ENCODE results near the gene APOBEC3C.
"Not testable (repeated sequence)": the region's sequence is repeated elsewhere in the genome, so short reads cannot be mapped to it uniquely, and the experiment has no call there.

Gene APOBEC3C

DNA sequence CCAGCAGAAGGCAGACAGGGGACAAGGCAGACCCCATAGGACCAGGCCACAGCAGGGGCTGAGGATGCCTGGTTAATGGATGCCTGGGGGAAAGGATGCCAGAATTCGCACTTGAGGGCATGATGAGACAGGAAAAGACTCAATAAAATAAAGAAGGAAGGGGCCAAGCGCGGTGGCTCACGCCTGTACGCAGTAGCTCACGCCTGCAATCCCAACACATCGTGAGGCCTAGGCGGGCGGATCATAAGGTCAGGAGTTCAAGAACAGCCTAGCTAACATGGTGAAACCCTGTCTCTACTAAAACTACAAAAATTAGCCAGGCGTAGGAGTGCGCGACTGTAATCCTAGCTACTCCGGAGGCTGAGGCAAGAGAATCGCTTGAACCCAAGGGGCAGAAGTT lies 16.6 kb downstream of the APOBEC3C start:
- H3K27ac ChIP-seq (ENCODE audit: low read depth, low read length), result no peak overlapping the region
- H3K4me3 ChIP-seq (ENCODE audit: low read length), result no peak overlapping the region
- H3K4me2 ChIP-seq (ENCODE audit: low read length), result no peak overlapping the region
- H3K9me3 ChIP-seq (ENCODE audit: control insufficient read depth, insufficient read depth, low read length), result no peaks in the 10 kb centered on the region
- H3K36me3 ChIP-seq (ENCODE audit: control insufficient read depth, low read length), result no peaks in the 10 kb centered on the region
- no peaks in the 10 kb centered on the region for H3K27me3 ChIP-seq (ENCODE audit: control insufficient read depth, low read length)
- no peaks in the 10 kb centered on the region for H3K79me2 ChIP-seq (ENCODE audit: control insufficient read depth, low read length)
- H3F3A ChIP-seq (ENCODE audit: control insufficient read depth, insufficient read depth), result no peaks in the 10 kb centered on the region
- no peaks in the 10 kb centered on the region for H3K9me2 ChIP-seq (replicated peaks; ENCODE audit: control insufficient read depth, low read length)
- no peaks in the 10 kb centered on the region for H4K20me1 ChIP-seq (ENCODE audit: control insufficient read depth, insufficient read depth, low read depth, low read length)
- no peak for TF ChIP-seq EZH2phosphoT487 (IDR thresholded peaks at IDR 0.05; ENCODE audit: borderline replicate concordance, low read length)
- TF ChIP-seq, protein P1, sequence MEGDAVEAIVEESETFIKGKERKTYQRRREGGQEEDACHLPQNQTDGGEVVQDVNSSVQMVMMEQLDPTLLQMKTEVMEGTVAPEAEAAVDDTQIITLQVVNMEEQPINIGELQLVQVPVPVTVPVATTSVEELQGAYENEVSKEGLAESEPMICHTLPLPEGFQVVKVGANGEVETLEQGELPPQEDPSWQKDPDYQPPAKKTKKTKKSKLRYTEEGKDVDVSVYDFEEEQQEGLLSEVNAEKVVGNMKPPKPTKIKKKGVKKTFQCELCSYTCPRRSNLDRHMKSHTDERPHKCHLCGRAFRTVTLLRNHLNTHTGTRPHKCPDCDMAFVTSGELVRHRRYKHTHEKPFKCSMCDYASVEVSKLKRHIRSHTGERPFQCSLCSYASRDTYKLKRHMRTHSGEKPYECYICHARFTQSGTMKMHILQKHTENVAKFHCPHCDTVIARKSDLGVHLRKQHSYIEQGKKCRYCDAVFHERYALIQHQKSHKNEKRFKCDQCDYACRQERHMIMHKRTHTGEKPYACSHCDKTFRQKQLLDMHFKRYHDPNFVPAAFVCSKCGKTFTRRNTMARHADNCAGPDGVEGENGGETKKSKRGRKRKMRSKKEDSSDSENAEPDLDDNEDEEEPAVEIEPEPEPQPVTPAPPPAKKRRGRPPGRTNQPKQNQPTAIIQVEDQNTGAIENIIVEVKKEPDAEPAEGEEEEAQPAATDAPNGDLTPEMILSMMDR (IDR thresholded peaks at IDR 0.05; ENCODE audit: low read depth, low read length, poor library complexity, severe bottlenecking), result no peak
- no peaks in the 10 kb centered on the region for H3K4me1 ChIP-seq (ENCODE audit: control insufficient read depth, low read length)

DNA sequence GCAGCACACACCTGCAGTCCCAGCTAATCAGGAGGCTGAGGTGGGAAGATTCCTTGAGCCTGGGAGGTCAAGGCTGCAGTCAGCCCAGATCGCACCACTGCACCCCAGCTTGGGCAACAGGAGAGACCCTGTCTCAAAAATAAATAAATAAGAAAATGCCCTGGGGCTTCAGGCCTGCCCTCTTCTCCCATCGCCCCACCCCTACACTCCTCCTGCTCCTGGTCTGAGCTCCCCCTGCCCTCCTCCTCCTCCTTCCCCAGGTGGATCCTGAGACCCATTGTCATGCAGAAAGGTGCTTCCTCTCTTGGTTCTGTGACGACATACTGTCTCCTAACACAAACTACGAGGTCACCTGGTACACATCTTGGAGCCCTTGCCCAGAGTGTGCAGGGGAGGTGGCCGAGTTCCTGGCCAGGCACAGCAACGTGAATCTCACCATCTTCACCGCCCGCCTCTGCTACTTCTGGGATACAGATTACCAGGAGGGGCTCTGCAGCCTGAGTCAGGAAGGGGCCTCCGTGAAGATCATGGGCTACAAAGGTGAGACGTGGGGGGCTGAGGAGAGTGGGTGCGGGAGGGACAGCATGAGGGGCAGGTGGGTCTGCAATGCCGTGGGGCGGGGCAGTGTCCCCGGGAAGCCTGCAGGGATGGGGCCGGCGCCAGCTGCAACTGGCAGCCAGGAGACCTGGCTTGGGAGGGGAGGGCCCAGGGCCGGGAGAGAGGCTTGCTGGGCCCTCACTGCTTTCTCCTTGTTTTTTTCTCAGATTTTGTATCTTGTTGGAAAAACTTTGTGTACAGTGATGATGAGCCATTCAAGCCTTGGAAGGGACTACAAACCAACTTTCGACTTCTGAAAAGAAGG lies 17.6 kb downstream of the APOBEC3C start:
- not testable (repeated sequence) for H3K4me2 ChIP-seq (ENCODE audit: low read length); H3K79me2 ChIP-seq (ENCODE audit: control insufficient read depth, low read length); H3K9me3 ChIP-seq (ENCODE audit: control insufficient read depth, insufficient read depth, low read length); H3F3A ChIP-seq (ENCODE audit: control insufficient read depth, insufficient read depth); H3K9me2 ChIP-seq (replicated peaks; ENCODE audit: control insufficient read depth, low read length); H3K27me3 ChIP-seq (ENCODE audit: control insufficient read depth, low read length); H4K20me1 ChIP-seq (ENCODE audit: control insufficient read depth, insufficient read depth, low read depth, low read length); H3K4me1 ChIP-seq (ENCODE audit: control insufficient read depth, low read length); H3K36me3 ChIP-seq (ENCODE audit: control insufficient read depth, low read length); H3K4me3 ChIP-seq (ENCODE audit: low read length); H3K27ac ChIP-seq (ENCODE audit: low read depth, low read length)

DNA sequence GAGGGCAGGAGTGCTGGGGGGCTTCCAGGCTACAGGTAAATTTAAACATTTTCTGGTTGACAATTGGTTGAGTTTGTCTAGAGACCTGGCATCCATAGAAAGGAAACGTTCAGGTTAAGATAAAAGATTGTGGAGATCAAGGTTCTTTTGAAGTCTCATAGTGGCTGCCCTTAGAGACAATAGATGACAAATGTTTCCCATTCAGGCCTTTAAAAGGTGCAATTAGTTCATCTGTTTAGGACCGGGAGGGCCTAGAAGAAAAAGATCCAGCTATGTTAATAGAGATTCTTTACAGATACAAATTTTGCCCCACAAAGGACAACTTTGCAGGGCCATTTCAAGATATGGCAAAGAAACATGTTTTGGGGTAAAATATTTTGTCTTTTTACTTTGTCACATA lies 23.0 kb downstream of the APOBEC3C start:
- not testable (repeated sequence) for H3K4me3 ChIP-seq (ENCODE audit: low read length); H3K9me3 ChIP-seq (ENCODE audit: control insufficient read depth, insufficient read depth, low read length); H3K9me2 ChIP-seq (replicated peaks; ENCODE audit: control insufficient read depth, low read length); H3K27me3 ChIP-seq (ENCODE audit: control insufficient read depth, low read length); H3K4me2 ChIP-seq (ENCODE audit: low read length); H3K36me3 ChIP-seq (ENCODE audit: control insufficient read depth, low read length); H3K27ac ChIP-seq (ENCODE audit: low read depth, low read length); H4K20me1 ChIP-seq (ENCODE audit: control insufficient read depth, insufficient read depth, low read depth, low read length); H3K79me2 ChIP-seq (ENCODE audit: control insufficient read depth, low read length); H3F3A ChIP-seq (ENCODE audit: control insufficient read depth, insufficient read depth)
- H3K4me1 ChIP-seq (ENCODE audit: control insufficient read depth, low read length), result peaks cover 17% of the 10 kb centered on the region

DNA sequence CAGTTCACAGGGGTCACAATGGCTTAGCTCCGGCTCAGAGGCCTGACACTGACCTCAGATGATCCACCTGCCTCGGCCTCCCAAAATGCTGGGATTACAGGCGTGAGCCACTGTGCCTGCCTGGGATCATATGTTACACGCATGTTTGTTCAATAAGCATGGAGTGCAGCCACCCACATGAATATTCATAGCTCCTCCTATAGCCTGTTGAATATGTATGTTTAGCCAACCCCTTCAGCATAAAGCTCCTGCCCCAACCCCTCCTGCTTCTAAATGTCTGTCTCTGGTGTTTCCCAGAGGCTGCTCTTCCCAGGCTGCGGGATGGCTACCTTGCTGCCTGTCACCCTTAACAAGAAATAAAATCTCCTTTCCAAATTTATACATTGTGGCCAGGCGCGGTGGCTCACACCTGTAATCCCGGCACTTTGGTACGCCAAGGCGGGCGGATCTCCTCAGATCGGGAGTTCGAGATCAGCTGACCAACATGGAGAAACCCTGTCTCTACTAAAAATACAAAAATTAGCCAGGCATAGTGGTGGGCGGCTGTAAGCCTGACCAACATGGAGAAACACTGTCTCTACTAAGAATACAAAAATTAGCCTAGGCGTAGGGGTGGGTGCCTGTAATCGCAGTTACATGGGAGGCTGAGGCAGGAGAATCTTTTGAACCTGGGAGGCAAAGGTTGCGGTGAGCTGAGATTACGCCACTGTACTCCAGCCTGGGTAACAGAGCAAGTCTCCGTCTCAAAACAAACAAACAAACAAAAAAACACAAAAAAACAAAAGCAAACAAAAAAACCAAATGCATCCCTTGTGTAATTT lies 25.5 kb downstream of the APOBEC3C start:
- Histone ChIP-seq H3K4me1 (ENCODE audit: control insufficient read depth, low read length) (peaks cover 17% of the 10 kb centered on the region), H4K20me1 (ENCODE audit: control insufficient read depth, insufficient read depth, low read depth, low read length) (no peaks in the 10 kb centered on the region), H3F3A (ENCODE audit: control insufficient read depth, insufficient read depth) (no peaks in the 10 kb centered on the region), H3K9me2 (replicated peaks; ENCODE audit: control insufficient read depth, low read length) (no peaks in the 10 kb centered on the region), H3K27ac (ENCODE audit: low read depth, low read length) (no peak overlapping the region), H3K4me3 (ENCODE audit: low read length) (peak overlapping the region; percentile 66; the same call in 1 of the 2 replicates), H3K27me3 (ENCODE audit: control insufficient read depth, low read length) (no peaks in the 10 kb centered on the region), H3K36me3 (ENCODE audit: control insufficient read depth, low read length) (no peaks in the 10 kb centered on the region), H3K79me2 (ENCODE audit: control insufficient read depth, low read length) (no peaks in the 10 kb centered on the region; the same call in 1 of the 2 replicates), H3K9me3 (ENCODE audit: control insufficient read depth, insufficient read depth, low read length) (no peaks in the 10 kb centered on the region), H3K4me2 (ENCODE audit: low read length) (peak overlapping the region; percentile 67)
- no peak for TF ChIP-seq EZH2phosphoT487 (IDR thresholded peaks at IDR 0.05; ENCODE audit: borderline replicate concordance, low read length)
- TF ChIP-seq, protein P1 (IDR thresholded peaks at IDR 0.05; ENCODE audit: low read depth, low read length, poor library complexity, severe bottlenecking), result no peak

DNA sequence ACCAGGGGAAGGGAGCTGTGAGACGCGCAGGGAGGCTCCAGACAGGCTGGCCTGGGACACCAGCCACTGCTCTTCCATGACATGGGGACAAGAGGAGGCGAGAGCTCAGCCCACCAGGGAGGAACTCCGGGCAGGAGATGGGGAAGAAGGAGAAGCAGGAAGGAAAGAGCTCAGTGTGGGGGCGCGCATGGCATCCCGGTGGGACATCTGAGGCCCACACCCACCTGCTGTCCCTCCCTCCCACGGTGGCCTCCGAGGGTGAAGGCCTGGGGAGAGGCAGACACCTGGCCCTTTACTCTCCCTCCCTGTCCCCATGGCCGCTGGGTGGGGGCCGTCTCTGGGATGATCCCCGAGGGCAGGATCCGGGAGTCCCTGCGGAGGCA lies 26.1 kb downstream of the APOBEC3C start:
- not testable (repeated sequence) for H4K20me1 ChIP-seq (ENCODE audit: control insufficient read depth, insufficient read depth, low read depth, low read length); H3K36me3 ChIP-seq (ENCODE audit: control insufficient read depth, low read length); H3K9me3 ChIP-seq (ENCODE audit: control insufficient read depth, insufficient read depth, low read length); H3K79me2 ChIP-seq (ENCODE audit: control insufficient read depth, low read length); H3F3A ChIP-seq (ENCODE audit: control insufficient read depth, insufficient read depth); H3K27ac ChIP-seq (ENCODE audit: low read depth, low read length); H3K27me3 ChIP-seq (ENCODE audit: control insufficient read depth, low read length); H3K9me2 ChIP-seq (replicated peaks; ENCODE audit: control insufficient read depth, low read length)
- Histone ChIP-seq H3K4me2 (ENCODE audit: low read length) (peak overlapping the region; percentile 67), H3K4me1 (ENCODE audit: control insufficient read depth, low read length) (peaks cover 20% of the 10 kb centered on the region), H3K4me3 (ENCODE audit: low read length) (peak overlapping the region; percentile 66)

DNA sequence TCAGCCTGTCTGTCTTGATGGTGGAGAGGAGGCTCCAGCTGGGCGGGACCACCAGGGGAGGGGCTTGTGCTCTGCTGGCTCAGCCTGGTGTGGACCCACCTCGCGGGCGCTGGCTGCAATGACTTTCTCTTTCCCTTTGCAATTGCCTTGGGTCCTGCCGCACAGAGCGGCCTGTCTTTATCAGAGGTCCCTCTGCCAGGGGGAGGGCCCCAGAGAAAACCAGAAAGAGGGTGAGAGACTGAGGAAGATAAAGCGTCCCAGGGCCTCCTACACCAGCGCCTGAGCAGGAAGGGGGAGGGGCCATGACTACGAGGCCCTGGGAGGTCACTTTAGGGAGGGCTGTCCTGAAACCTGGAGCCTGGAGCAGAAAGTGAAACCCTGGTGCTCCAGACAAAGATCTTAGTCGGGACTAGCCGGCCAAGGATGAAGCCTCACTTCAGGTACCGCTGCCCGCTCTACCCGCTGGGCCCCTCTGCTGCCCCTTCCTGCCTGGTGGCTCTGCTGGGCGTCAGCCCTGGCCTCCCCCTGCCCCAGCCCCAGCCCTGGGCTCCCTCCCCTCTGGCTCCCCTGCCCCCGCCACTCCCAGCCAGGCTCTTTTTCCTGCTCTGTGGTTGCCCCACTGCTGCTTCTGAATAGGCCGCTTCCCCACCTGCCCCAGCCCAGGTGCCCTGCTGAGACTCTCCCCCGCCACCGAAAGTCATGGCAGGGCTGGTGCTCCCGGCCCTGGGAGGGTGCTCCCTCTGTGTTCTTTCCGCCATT lies 26.7 kb downstream of the APOBEC3C start, which contains the start of gene APOBEC3F:
Gene APOBEC3F (plus strand): TSS at position 327 of the 759 bp plus-strand sequence. CDS start 97 bp downstream, at position 424.
- H4K20me1 ChIP-seq (ENCODE audit: control insufficient read depth, insufficient read depth, low read depth, low read length); H3K27me3 ChIP-seq (ENCODE audit: control insufficient read depth, low read length); H3F3A ChIP-seq (ENCODE audit: control insufficient read depth, insufficient read depth); H3K36me3 ChIP-seq (ENCODE audit: control insufficient read depth, low read length); H3K9me2 ChIP-seq (replicated peaks; ENCODE audit: control insufficient read depth, low read length); H3K9me3 ChIP-seq (ENCODE audit: control insufficient read depth, insufficient read depth, low read length); H3K79me2 ChIP-seq (ENCODE audit: control insufficient read depth, low read length): not testable (repeated sequence)
- H3K4me2 ChIP-seq (ENCODE audit: low read length), result peak within 1 kb of the TSS; percentile 67
- peak within 1 kb of the TSS; percentile 66 for H3K4me3 ChIP-seq (ENCODE audit: low read length)
- peaks cover 26% of the 10 kb centered on the region for H3K4me1 ChIP-seq (ENCODE audit: control insufficient read depth, low read length)
- peak within 1 kb of the TSS; percentile 8; the same call in 1 of the 2 replicates for H3K27ac ChIP-seq (ENCODE audit: low read depth, low read length)

Measured in DOHH2 (cell line).